GM23248 (cell line): ENCODE measurements around the gene NKX2-2. TPM values are rescaled to one million over a fixed set of nuclear protein-coding genes. Genes with fewer than 3 reads are reported as not detected.

ENCODE experiments used
- DNase-seq: peaks from one replicate; pipeline ENCODE4 v3.0.0-alpha.2; 2015
- H2AFZ ChIP-seq: fragments of 200-600 bp; sonication (generic); 2 replicates; pipeline ENCODE4 v1.6.1; 2016; ENCODE audit warnings: antibody characterized with exemption
- H3F3A ChIP-seq: fragments of 200-600 bp; sonication (generic); 2 replicates; pipeline ENCODE4 v1.6.1; 2016; ENCODE audit warnings: mild to moderate bottlenecking, antibody characterized with exemption, mixed run types; ENCODE audit not compliant: insufficient read depth
- H3K27ac ChIP-seq: fragments of 200-600 bp; sonication (generic); 2 replicates; pipeline ENCODE4 v1.5.1; 2016; ENCODE audit warnings: mild to moderate bottlenecking
- H3K27me3 ChIP-seq: fragments of 200-600 bp; sonication (generic); replicated peaks from 2 replicates; pipeline ENCODE4 v1.6.1; 2016; ENCODE audit warnings: mild to moderate bottlenecking; ENCODE audit not compliant: insufficient read depth
- H3K36me3 ChIP-seq: fragments of 200-600 bp; sonication (generic); 2 replicates; pipeline ENCODE4 v1.6.1; 2016; ENCODE audit warnings: low read depth, mild to moderate bottlenecking
- H3K4me1 ChIP-seq: fragments of 200-600 bp; sonication (generic); 2 replicates; pipeline ENCODE4 v1.6.1; 2016; ENCODE audit warnings: mild to moderate bottlenecking; ENCODE audit not compliant: insufficient read depth
- H3K4me2 ChIP-seq: fragments of 200-600 bp; sonication (generic); one replicate; pipeline ENCODE4 v1.6.1; 2016; ENCODE audit warnings: mild to moderate bottlenecking; ENCODE audit not compliant: unreplicated experiment
- H3K4me3 ChIP-seq: fragments of 200-600 bp; sonication (generic); 2 replicates; pipeline ENCODE4 v1.5.1; 2016; ENCODE audit warnings: mild to moderate bottlenecking
- H3K79me2 ChIP-seq: fragments of 200-600 bp; sonication (generic); 2 replicates; pipeline ENCODE4 v1.6.1; 2016; ENCODE audit warnings: mild to moderate bottlenecking; ENCODE audit not compliant: insufficient read depth
- H3K9ac ChIP-seq: fragments of 200-600 bp; sonication (generic); 2 replicates; pipeline ENCODE4 v1.6.1; 2016; ENCODE audit warnings: mild to moderate bottlenecking
- H3K9me2 ChIP-seq: fragments of 200-600 bp; sonication (generic); 2 replicates; pipeline ENCODE4 v1.6.1; 2016; ENCODE audit warnings: mixed run types, mild to moderate bottlenecking, moderate library complexity; ENCODE audit not compliant: insufficient read depth
- H3K9me3 ChIP-seq: fragments of 200-600 bp; sonication (generic); one replicate; pipeline ENCODE4 v1.6.1; 2017; ENCODE audit warnings: low read depth
- H4K20me1 ChIP-seq: fragments of 200-600 bp; sonication (generic); 2 replicates; pipeline ENCODE4 v1.6.0; 2016; ENCODE audit not compliant: insufficient read depth
- EZH2 ChIP-seq: fragments of 200-600 bp; sonication (generic); IDR thresholded peaks from 2 replicates; pipeline ENCODE4 v1.6.1; 2018; ENCODE audit warnings: antibody characterized with exemption, mild to moderate bottlenecking; ENCODE audit not compliant: insufficient read depth, poor library complexity, severe bottlenecking
- EZH2phosphoT487 ChIP-seq: fragments of 200-600 bp; sonication (generic); IDR thresholded peaks from 2 replicates; pipeline ENCODE4 v1.6.1; 2018; ENCODE audit warnings: antibody characterized with exemption, moderate library complexity, mild to moderate bottlenecking, low read depth; ENCODE audit not compliant: insufficient read depth
- WGBS, 2 experiments: methylation state at CpG; one replicate each; pipeline ENCODE4 v1.1.6; 2015 to 2017; ENCODE audit warnings: low lambda C conversion rate in 2 of 2, low coverage in 1 of 2; ENCODE audit errors: missing lambda C conversion rate in 2 of 2; 5-methylcytosine and 5-hydroxymethylcytosine counted together
- in situ Hi-C: fragments of 300-500 bp; cut with MboI; formaldehyde crosslinking; loops from 2 replicates; pipeline ENCODE4 v1.15.0; 2020
- polyA plus RNA-seq: library from polyadenylated mRNA; unstranded; fragments of >200 nt; fragmentation: Nextera tagmentation; extraction: Ambion mirVana; gene quantifications from 2 replicates; pipeline ENCODE4 v1.2.1, GENCODE V29; 2016
- total RNA-seq: library from RNA; depleted of rRNA; stranded (reverse); fragments of >200 nt; shearing (Covaris generic); gene quantifications from 2 replicates; pipeline ENCODE4 v1.2.3, GENCODE V29; 2014

Gene NKX2-2
- total and polyA plus RNA-seq, 2 experiments from 2014 or later, result not detected

DNA sequence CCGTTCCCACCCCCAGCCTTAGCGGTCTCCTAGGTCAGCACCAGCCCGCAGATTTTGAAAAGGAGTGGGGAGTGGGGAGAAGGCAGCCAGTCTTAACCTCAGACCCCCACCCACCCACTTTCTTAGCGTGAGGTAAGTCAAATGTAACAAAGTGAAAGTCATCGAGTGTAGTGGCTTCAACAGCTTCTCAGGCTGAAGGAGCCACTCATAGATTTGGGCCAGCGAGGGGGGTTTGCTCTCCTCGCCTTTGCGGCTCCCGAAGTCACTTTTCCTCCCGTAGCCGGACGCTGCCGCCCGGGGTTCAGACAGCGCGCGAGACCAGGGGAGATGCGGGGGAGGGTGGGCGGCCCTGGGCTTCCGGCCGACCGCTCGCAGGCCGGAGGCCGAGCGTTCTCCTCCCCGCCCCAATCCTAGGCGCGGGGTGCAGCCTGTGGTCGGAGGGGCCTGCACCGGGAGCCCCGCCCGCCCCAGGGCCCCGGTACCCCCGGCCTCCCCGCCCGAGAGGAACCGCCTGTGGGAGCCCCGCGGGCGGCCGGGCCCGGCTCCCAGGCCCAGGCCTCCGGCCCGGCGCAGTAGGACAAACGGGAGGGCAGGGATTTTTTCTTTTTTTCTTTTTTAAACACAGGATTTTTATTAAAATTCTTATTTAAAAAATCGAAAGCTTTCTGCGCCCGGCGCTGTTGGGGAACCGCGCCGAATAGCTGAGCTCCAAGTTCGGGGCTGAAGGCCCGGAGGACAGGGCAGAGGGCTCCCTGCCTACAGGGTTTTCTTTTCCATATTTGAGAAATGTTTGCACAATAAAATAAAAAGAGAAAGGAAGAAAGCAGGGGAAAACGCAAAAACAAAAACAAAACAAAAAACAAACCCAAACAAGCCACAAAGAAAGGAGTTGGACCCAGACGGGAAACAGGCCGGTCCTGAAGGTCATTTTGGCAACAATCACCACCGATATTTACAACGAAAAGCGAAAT, 3.2 kb downstream of the NKX2-2 start:
- Histone ChIP-seq H3K79me2 (no peaks in the 10 kb centered on the region), H3K4me2 (peak overlapping the region; percentile 75), H3K9me3 (no peaks in the 10 kb centered on the region), H3K4me3 (peak overlapping the region; percentile 68), H3K27ac (no peak overlapping the region), H3F3A (no peaks in the 10 kb centered on the region), H2AFZ (peak overlapping the region; percentile 72), H4K20me1 (no peaks in the 10 kb centered on the region), H3K4me1 (peaks cover 3% of the 10 kb centered on the region; the same call in 1 of the 2 replicates), H3K27me3 (peaks cover 84% of the 10 kb centered on the region), H3K9ac (peak overlapping the region; percentile 30), H3K36me3 (no peaks in the 10 kb centered on the region), H3K9me2 (no peaks in the 10 kb centered on the region)
- WGBS, 2 experiments, result 25 to 31% methylated on average over 42 to 50 of the region's 62 CpGs
- no peak for TF ChIP-seq EZH2
- no peak for TF ChIP-seq EZH2phosphoT487
- in situ Hi-C loops, result no loop called here
- peak; percentile 47 for DNase-seq

DNA sequence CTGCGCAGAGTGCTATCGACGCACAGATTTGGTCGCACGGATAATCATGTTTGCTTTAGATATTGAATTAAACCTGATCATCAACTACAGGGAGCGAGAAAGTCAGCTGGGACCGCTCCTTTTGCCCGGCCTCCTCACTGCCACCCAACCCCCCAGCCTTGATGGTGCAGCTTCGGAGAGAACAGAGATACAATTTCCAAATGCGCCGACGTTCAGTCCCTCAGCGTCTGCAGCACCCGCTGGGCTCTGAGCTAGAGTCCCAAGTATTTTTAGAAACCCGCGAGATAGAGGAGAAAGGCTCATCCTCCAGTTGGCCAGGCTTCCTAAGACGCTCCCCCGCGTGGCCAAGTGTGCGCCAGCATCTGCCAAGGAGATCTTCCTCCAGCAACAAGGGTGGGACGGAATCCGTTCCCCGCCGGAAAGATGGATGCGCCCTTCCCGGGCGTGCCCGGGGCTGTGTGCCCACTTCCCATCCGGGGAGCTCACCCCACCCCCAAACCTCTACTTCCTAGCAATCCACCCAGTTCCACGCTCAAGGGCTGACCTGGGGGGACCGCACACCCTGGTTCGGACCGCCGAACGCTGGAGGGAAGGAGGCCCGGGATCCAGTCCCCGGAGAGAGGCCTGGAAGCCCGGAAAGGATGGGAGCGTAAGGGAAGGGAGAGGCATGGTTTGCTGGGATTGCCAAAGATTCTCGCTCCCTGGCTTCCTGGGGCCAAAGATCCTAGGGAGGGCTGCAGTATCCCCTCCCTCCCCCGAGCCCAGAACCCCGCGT, 4.1 kb downstream of the NKX2-2 start:
- H3K4me3 ChIP-seq, result peak overlapping the region; percentile 68

DNA sequence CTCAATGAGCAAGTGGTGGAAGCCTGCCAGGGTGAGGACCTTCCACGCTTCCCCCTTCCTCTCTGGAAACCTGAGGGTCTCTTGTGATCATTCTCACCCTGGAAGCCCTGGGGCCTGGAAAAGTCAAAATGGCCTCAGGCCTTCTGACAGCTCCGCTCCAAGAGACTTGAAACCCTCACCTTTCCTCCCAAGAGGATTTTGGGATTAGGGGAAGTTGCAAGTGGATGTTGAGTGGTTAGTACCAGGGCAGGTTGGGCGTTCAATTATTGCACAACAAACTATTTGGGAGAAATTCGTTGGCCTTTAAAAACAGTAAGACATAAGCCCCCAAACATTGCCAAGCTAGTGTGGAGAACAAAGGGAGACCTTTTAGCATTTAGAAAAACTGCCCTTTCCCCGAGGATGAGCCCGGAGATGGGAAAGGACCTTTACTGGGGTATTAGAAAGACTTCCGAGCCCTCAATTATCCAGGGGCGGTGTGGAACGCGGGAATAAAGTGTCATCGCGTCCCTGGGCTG, 4.7 kb downstream of the NKX2-2 start:
- no peak overlapping the region for H2AFZ ChIP-seq
- H3K9me2 ChIP-seq, result no peaks in the 10 kb centered on the region
- WGBS, 2 experiments, result 5% methylated on average over 11 to 12 of the region's 12 CpGs
- TF ChIP-seq EZH2 (peak; percentile 59), EZH2phosphoT487 (0 out of 2 replicates have a peak, but pooled peaks have one; percentile 38)
- H3K27ac ChIP-seq, result no peak overlapping the region
- no peak overlapping the region for H3K9ac ChIP-seq
- no peaks in the 10 kb centered on the region for H3K9me3 ChIP-seq
- no peaks in the 10 kb centered on the region for H3F3A ChIP-seq
- peaks cover 3% of the 10 kb centered on the region; the same call in 1 of the 2 replicates for H3K4me1 ChIP-seq
- no peaks in the 10 kb centered on the region for H3K36me3 ChIP-seq
- in situ Hi-C loops, result loop anchor here (10.0 kb wide), 2 partner anchors 274 to 664 kb away; no protein-coding TSS in a partner anchor
- DNase-seq, result no peak
- peaks cover 82% of the 10 kb centered on the region for H3K27me3 ChIP-seq
- H3K4me3 ChIP-seq, result 0 out of 2 replicates have a peak overlapping the region, but pooled peaks have one; percentile 68
- H3K79me2 ChIP-seq, result no peaks in the 10 kb centered on the region
- H4K20me1 ChIP-seq, result no peaks in the 10 kb centered on the region
- H3K4me2 ChIP-seq, result no peak overlapping the region

More for the DNA sequence above, 4.1 kb downstream of the NKX2-2 start:
- no peaks in the 10 kb centered on the region for H3K79me2 ChIP-seq
- H3K27me3 ChIP-seq, result peaks cover 81% of the 10 kb centered on the region
- no peak for TF ChIP-seq EZH2phosphoT487
- TF ChIP-seq EZH2, result no peak
- no peaks in the 10 kb centered on the region for H3K9me2 ChIP-seq
- H3K9me3 ChIP-seq, result no peaks in the 10 kb centered on the region
- in situ Hi-C loops, result loop anchor here (10.0 kb wide), 2 partner anchors 275 to 665 kb away; no protein-coding TSS in a partner anchor
- peak overlapping the region; percentile 75 for H3K4me2 ChIP-seq
- H3K27ac ChIP-seq, result no peak overlapping the region
- no peaks in the 10 kb centered on the region for H3F3A ChIP-seq
- peaks cover 3% of the 10 kb centered on the region; the same call in 1 of the 2 replicates for H3K4me1 ChIP-seq
- no peaks in the 10 kb centered on the region for H4K20me1 ChIP-seq
- peak overlapping the region; percentile 30 for H3K9ac ChIP-seq
- peak overlapping the region; percentile 72 for H2AFZ ChIP-seq
- H3K36me3 ChIP-seq, result no peaks in the 10 kb centered on the region
- peak; percentile 75 for DNase-seq
- WGBS, 2 experiments, result 2 to 3% methylated on average over 39 to 43 of the region's 43 CpGs
